HUES6 (cell line): ENCODE results near the gene NTMT1.

Experiments
- H3K27ac ChIP-seq: 2 replicates; pipeline ENCODE4 v1.7.0; 2013; ENCODE audit warnings: low read depth, mild to moderate bottlenecking, low read length, inconsistent platforms
- H3K27me3 ChIP-seq: 2 replicates; pipeline ENCODE4 v1.6.1; 2013; ENCODE audit warnings: low read length; ENCODE audit not compliant: control insufficient read depth, insufficient read depth
- H3K36me3 ChIP-seq: 2 replicates; pipeline ENCODE4 v1.6.1; 2013; ENCODE audit warnings: low read length; ENCODE audit not compliant: control insufficient read depth, insufficient read depth
- H3K4me1 ChIP-seq: 2 replicates; pipeline ENCODE4 v1.6.1; 2013; ENCODE audit warnings: low read length; ENCODE audit not compliant: control insufficient read depth, insufficient read depth
- H3K4me3 ChIP-seq: 2 replicates; pipeline ENCODE4 v1.5.1; 2013; ENCODE audit warnings: low read depth, low read length
- H3K9ac ChIP-seq: one replicate; pipeline ENCODE4 v1.6.1; 2013; ENCODE audit warnings: mild to moderate bottlenecking, low read length
- H3K9me3 ChIP-seq: 2 replicates; pipeline ENCODE4 v1.6.1; 2013; ENCODE audit warnings: low read depth, low read length; ENCODE audit not compliant: control insufficient read depth, insufficient read depth

Gene NTMT1

GRCh38 chr9:129597355-129598088, 28.4 kb upstream of the NTMT1 start:
- Histone ChIP-seq H3K9ac (peak overlapping the region; percentile 91), H3K36me3 (no peaks in the 10 kb centered on the region), H3K4me1 (peaks cover 43% of the 10 kb centered on the region), H3K27ac (peak overlapping the region; percentile 95; the same call in 1 of the 2 replicates), H3K27me3 (peaks cover 26% of the 10 kb centered on the region), H3K4me3 (peak overlapping the region; percentile 76), H3K9me3 (no peaks in the 10 kb centered on the region)

- peak overlapping the region; percentile 91 for H3K9ac ChIP-seq
- H3K9me3 ChIP-seq, result no peaks in the 10 kb centered on the region
- H3K4me1 ChIP-seq, result peaks cover 45% of the 10 kb centered on the region
- H3K36me3 ChIP-seq, result no peaks in the 10 kb centered on the region
- H3K4me3 ChIP-seq, result peak overlapping the region; percentile 76
- peaks cover 21% of the 10 kb centered on the region for H3K27me3 ChIP-seq
- peak overlapping the region; percentile 95; the same call in 1 of the 2 replicates for H3K27ac ChIP-seq
These were observed 27.8 kb upstream of the NTMT1 start for GRCh38 chr9:129598089-129598596.

GRCh38 chr9:129601082-129601674, 24.8 kb upstream of the NTMT1 start:
- H3K9me3 ChIP-seq, result no peaks in the 10 kb centered on the region
- no peak overlapping the region for H3K9ac ChIP-seq
- H3K27ac ChIP-seq, result no peak overlapping the region
- no peaks in the 10 kb centered on the region for H3K36me3 ChIP-seq
- no peak overlapping the region for H3K4me3 ChIP-seq
- H3K4me1 ChIP-seq, result peaks cover 40% of the 10 kb centered on the region
- peaks cover 5% of the 10 kb centered on the region; the same call in 1 of the 2 replicates for H3K27me3 ChIP-seq

- no peak overlapping the region for H3K9ac ChIP-seq
- H3K36me3 ChIP-seq, result no peaks in the 10 kb centered on the region
- no peaks in the 10 kb centered on the region for H3K9me3 ChIP-seq
- peaks cover 5% of the 10 kb centered on the region; the same call in 1 of the 2 replicates for H3K27me3 ChIP-seq
- H3K4me3 ChIP-seq, result no peak overlapping the region; the same call in 1 of the 2 replicates
- H3K4me1 ChIP-seq, result peaks cover 42% of the 10 kb centered on the region
- no peak overlapping the region for H3K27ac ChIP-seq
These were observed 23.2 kb upstream of the NTMT1 start for GRCh38 chr9:129602598-129603415.

GRCh38 chr9:129604056-129604765, 21.8 kb upstream of the NTMT1 start:
- H3K9ac ChIP-seq, result peak overlapping the region; percentile 2
- peaks cover 39% of the 10 kb centered on the region for H3K4me1 ChIP-seq
- no peaks in the 10 kb centered on the region for H3K27me3 ChIP-seq
- H3K27ac ChIP-seq, result no peak overlapping the region
- H3K9me3 ChIP-seq, result no peaks in the 10 kb centered on the region
- no peaks in the 10 kb centered on the region for H3K36me3 ChIP-seq
- H3K4me3 ChIP-seq, result no peak overlapping the region

- H3K27ac ChIP-seq, result no peak overlapping the region
- no peaks in the 10 kb centered on the region for H3K9me3 ChIP-seq
- no peak overlapping the region for H3K4me3 ChIP-seq
- peaks cover 42% of the 10 kb centered on the region for H3K4me1 ChIP-seq
- peaks cover 2% of the 10 kb centered on the region; the same call in 1 of the 2 replicates for H3K27me3 ChIP-seq
- H3K36me3 ChIP-seq, result no peaks in the 10 kb centered on the region
- no peak overlapping the region for H3K9ac ChIP-seq
These were observed 21.2 kb upstream of the NTMT1 start for GRCh38 chr9:129604766-129605163.

GRCh38 chr9:129606161-129607026, 19.6 kb upstream of the NTMT1 start:
- H3K4me3 ChIP-seq, result no peak overlapping the region
- no peak overlapping the region for H3K9ac ChIP-seq
- H3K27ac ChIP-seq, result no peak overlapping the region
- H3K9me3 ChIP-seq, result no peaks in the 10 kb centered on the region
- peaks cover 47% of the 10 kb centered on the region for H3K4me1 ChIP-seq
- H3K36me3 ChIP-seq, result no peaks in the 10 kb centered on the region
- H3K27me3 ChIP-seq, result peaks cover 2% of the 10 kb centered on the region; the same call in 1 of the 2 replicates

- no peak overlapping the region for H3K9ac ChIP-seq
- H3K9me3 ChIP-seq, result no peaks in the 10 kb centered on the region
- H3K27me3 ChIP-seq, result peaks cover 2% of the 10 kb centered on the region; the same call in 1 of the 2 replicates
- H3K4me1 ChIP-seq, result peaks cover 47% of the 10 kb centered on the region
- H3K27ac ChIP-seq, result no peak overlapping the region
- no peak overlapping the region for H3K4me3 ChIP-seq
- no peaks in the 10 kb centered on the region for H3K36me3 ChIP-seq
These were observed 19.0 kb upstream of the NTMT1 start for GRCh38 chr9:129607027-129607387.

- Histone ChIP-seq H3K4me3 (no peak overlapping the region), H3K9ac (no peak overlapping the region), H3K27me3 (peaks cover 2% of the 10 kb centered on the region; the same call in 1 of the 2 replicates), H3K36me3 (no peaks in the 10 kb centered on the region), H3K27ac (no peak overlapping the region), H3K4me1 (peaks cover 39% of the 10 kb centered on the region), H3K9me3 (no peaks in the 10 kb centered on the region)
These were observed 17.1 kb upstream of the NTMT1 start for GRCh38 chr9:129608561-129609481.
